ENCODE results near the gene AOPEP. TPM values are rescaled to one million over a fixed set of nuclear protein-coding genes. Genes with fewer than 3 reads are reported as not detected.

The AOPEP gene
- total RNA-seq, 1 donor from 2014 or later, result 32.1 TPM

DNA sequence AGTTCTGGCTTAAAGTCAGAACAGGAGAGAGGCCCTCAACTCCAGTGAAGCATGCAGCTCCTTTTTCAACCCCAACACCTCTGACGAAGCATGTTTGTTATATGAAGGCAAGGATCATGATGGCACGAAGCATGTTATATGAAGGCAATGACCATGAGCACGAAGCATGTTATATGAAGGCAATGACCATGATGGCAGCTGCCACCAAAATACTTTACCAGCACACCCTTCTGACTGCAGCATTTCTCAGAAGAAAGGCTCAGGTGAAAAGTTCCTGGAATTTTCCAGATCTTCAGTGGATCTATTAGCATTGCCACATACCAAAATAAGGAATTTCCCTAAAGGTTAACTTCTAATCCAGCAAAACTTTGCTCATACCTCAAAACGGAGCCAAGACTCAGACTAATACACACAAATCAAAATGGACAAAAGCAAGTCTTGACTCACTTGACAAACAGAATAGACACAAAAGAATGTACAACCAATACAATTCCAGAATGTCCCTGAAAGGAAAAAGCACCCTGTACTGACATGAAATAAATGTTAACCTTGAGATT is 373.6 kb downstream of the AOPEP start:
- no peak for DNase-seq

GRCh38 chr9:95101326-95101725 is 374.8 kb downstream of the AOPEP start:
- no peak for DNase-seq

- DNase-seq, result peak; percentile 46
Measured at GRCh38 chr9:95102001-95102433, 375.5 kb downstream of the AOPEP start.

DNA sequence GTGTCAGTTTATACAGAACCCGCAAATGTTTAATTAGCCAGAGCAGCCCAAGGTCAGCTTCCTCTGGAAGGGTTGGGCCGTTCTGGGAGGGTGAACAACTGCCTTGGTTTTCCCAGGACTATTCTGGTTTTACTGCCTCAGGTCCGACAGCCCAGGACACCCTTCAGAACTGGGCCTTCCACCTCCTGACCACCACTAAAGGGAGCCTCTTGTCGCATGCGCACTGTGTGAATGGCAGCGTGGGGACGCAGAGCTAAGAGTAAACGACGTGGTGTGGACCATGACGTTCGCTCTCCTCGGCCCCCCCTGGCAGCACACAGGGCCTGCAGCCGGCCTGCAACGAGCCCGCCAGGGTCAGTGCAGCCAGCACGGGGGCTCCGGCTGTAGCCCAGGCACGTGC is 376.1 kb downstream of the AOPEP start:
- DNase-seq, result no peak

GRCh38 chr9:95103281-95103771 is 376.8 kb downstream of the AOPEP start:
- no peak for DNase-seq

DNA sequence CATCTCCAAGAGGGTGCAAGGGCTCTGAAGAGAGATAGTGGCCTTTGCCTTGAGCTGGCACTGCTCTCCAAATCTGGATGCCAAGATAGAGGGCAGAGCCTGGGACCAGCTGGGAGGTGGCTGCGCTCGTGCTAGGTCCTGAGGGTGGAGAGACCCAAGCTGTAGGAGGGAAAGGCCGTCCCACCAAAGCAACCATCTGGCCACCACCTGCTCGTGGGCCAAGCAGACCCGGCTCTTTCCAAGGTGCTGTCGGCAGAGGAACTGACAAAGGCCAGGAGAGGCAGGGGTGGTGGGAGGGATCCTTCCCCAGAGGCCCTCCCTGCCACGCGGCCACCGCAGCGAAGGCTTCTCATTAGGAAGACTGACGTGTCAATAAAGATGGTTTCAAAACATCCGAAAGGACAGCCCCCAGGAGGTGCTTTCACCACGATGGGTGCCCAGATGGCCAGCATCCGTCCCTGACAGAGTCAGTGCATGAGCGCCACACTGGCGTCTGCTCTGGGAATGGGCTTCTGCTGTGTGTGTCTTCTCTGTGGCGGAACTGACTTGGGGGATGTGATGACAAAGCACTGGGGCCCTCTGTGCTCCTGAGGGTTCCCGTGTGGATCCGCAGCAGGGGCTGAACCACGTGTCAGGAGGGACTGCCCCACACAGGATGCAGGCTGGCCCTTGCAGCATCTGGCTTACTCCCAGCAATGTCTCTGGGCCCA is 377.5 kb downstream of the AOPEP start:
- no peak for DNase-seq

DNA sequence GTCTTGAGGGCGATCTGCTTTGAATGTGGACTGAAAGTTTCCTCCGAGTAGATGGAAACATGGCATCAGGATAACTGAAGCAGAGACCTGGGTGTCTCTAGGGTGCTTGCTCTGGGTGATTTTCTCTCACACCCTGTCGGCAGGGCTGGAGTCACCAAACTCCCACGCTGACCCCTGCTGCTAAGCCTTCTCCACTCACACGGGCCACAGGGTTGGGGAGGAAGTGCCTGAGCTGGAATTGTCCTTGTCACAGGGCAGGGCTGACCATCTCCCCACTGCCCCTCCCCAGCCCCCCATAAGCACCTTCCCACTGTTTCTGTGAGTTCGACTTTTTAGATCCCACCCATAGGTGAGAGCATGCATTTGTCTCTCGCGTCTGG is 378.1 kb downstream of the AOPEP start:
- DNase-seq, result no peak

DNA sequence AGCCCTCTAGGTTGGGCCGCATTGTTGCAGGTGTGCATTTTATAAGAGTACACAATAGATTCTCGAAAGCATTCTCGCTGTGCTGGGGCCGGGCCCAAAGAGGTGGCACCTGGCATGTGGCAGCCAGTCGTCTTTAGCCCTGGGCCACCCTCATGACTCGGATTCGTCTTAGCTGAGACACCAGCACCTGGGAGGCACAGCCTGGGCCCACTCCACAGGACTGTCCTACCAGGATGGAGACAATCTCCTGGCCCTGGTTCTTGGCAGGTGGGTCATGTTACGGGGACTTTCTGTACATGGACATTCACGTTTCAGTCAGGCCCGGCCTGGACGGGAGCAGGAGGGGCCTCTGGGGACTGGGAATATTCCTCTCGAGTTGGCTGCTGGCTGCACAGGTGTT is 378.5 kb downstream of the AOPEP start:
- no peak for DNase-seq

DNA sequence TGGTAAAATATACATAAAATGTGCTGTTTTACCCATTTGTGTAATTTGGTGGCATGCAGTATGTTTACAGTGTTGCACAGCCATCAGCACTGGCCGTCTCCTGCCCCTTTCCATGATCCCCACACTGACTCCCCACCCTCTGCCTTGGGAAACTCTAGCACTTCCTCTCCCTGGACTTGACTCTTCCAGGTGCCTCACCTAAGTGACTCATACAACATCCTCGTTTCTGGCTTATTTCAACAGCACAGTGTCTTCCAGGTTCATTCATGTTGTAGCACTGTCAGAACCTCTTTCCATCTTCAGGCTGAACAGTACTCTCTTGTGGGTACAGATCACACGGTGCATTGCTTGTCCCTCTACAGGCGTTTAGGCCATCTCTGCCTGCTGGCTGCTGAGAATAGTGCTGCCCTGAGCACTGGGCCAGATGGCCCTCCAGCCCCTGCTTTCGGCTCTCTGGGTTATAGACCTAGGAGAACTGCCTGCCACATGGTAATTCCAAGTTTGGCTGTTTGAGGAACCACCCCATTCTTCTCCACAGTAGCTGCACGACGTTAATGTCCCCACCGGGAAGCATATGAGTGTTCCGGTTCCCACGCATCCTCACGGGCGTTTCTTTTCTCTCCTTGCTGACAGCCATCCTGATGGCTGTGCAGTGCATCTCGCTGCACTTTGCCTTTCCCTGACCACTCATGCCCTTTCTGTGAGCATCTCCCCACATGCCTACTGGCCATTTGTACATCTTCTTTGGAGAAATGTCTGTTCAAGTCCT is 379.2 kb downstream of the AOPEP start:
- no peak for DNase-seq

- DNase-seq, result no peak
Measured at GRCh38 chr9:95107001-95107749, 380.7 kb downstream of the AOPEP start.

DNA sequence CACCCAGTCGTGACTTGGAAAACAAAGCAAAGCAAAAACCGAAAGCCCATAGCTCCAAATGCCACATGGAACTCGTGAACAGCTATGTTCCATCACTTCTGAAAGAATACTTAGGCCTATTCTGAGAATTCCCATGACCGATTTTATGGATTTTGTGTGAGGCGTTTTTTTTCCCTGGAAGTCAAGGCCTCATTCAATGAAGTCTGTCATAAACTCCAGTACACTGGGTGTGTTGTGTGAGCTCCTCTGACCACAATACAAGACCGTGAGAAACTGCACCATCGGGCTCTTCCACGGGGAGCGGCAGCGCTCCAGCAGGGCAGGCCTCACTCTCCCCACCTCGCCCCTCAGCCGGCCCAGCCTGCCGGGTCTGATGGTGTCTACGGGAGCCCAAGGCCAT is 381.5 kb downstream of the AOPEP start:
- no peak for DNase-seq

- no peak for DNase-seq
Measured at GRCh38 chr9:95108777-95109176, 382.3 kb downstream of the AOPEP start.

DNA sequence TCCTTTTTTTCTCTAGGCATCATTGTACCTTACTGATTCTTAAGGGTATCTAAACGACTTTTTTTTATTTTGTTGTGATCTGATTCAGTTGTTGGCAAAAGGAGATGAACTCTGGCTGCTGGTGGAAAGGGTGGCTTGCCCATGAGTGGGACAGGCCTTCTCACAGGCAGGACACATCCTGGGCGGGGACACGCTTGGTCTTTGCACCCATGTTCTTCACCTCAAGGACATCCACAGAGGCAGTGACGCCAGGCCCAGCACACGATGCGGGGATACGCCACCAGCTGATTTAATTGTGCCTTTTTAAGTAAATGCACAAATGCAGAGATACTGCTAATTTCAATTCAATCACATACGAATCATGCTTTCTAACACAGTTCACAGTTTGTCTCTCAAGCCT is 383.0 kb downstream of the AOPEP start:
- no peak for DNase-seq

DNA sequence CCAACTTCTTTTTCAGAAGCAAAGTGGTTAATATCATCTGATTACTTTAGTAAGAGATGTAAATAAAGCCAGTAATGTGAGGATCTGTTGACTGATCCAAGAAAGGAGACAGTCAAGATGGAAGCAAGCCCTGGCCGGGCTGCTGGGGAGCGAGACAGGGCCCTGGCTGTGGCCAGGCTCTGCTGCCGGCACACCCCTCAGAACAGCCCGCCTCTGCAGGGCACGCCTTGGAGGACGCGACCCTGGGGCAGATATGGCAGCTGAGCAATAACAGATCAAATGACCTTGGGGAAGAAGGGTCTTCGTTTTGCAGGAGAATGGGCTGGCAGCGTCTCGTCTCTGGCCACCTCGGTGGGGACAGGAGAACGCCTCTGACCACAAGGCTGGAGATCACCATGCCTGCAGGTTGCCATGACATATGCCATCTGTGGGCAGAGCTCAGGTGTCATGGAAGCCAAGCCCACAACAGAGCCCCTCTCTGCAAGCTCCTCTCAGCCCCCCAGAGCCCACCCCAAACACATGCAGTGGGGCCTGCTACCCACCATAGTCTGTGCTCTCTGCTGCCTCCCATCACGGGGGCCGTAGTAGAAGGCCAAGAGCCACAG is 384.5 kb downstream of the AOPEP start:
- no peak for DNase-seq

DNA sequence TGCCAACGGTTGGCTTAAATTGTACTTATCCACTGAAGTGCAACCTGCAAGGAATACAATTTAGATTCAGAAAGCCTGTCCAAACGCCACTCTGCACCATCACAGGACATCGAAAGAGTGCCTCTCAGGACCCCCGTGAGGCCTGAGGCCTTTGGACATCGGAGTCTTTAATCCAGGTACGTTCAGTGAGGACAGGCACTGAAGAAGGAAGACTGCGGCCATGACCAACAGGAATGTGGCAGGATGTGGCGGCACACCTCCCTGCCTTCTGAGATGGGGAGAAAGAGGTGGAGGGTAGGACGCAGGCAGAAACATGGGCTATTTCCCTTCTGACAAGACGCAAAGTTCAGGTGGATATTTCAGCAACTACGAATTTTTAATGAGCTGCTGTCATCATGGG is 385.2 kb downstream of the AOPEP start:
- no peak for DNase-seq

DNA sequence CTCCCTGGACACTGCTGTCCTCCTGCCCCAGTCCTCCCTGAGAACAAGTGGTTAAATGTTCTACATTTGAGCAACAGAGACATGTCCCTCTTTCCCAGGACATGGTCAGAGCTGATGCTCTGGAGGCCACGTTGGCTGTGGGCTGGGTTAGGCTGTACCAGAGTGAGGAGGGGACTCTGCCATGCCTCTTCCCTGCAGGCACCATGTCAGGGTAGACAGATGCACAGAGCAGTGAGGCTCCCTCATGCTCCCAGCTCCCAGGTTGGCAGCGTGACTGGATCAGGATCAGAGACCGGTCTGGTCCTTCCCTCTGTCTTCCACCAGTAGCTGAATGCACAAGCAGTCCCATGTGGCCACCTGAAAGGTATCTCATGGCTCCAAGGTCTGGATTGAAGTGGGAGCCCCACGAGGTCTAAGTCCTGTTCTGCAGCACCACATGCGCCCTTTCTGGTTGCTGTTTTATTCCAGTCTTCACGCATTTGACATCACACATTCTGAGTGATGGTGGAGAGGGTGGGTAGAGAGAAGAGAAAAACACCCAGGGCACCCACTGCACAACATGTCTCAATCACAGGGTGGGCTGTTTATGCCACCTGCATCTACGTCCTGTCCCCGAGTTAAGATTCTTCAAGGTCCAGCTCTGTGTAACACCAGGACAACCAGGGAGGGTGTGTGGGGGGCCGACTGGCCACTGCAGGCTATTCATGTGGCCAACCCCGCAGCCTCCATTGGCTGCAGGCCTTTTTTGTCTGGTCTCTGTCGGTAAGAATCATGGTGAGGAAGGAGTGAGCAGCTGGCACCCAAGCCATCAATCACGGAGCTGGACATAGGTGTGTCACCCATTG is 386.2 kb downstream of the AOPEP start:
- DNase-seq, result no peak

- DNase-seq, result no peak
Measured at GRCh38 chr9:95115104-95115503, 388.6 kb downstream of the AOPEP start.

GRCh38 chr9:95116002-95116807 is 389.7 kb downstream of the AOPEP start:
- no peak for DNase-seq

DNA sequence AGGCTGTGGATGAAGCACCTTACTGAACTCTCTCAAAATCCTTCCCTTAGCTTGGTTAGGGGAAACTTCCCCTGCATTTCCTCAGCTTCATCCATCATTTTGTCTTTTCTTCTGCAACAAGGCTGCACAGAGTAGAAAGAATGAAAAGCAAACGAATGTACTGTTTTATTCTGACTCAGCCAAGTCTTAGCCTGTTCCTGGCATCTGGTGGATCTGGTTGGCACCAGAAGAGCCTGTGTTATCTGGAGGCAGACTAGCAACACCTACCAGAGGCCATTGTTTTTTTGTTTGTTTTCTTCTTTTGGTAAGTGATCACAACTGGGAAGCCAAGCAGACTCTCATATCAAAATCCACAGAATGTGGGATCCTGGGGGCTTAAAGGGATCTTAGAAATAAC is 390.3 kb downstream of the AOPEP start:
- DNase-seq, result no peak

- no peak for DNase-seq
Measured at GRCh38 chr9:95118596-95118995, 392.1 kb downstream of the AOPEP start.
